GM19395 (cell line): Measurements from ENCODE around the gene CHRFAM7A.
A peak's percentile ranks its signal among the peaks of the same experiment; 100 is the strongest.
"Not testable (repeated sequence)": the region's sequence is repeated elsewhere in the genome, so short reads cannot be mapped to it uniquely, and the experiment has no call there.

Source experiments
- ATAC-seq: cut with Tn5 transposase; IDR thresholded peaks from one replicate; pipeline ENCODE4 v1.9.1; 2021; ENCODE audit warnings: mild to moderate bottlenecking, moderate library complexity; ENCODE audit not compliant: unreplicated experiment

Gene CHRFAM7A

GRCh38 chr15:30392766-30393663, at the start of gene CHRFAM7A:
CHRFAM7A (minus strand) TSS chr15:30393540; CDS start chr15:30383351, 10,189 bp downstream.
- ATAC-seq = not testable (repeated sequence)

GRCh38 chr15:30438348-30438747, 45.0 kb upstream of the CHRFAM7A start:
- not testable (repeated sequence) for ATAC-seq

GRCh38 chr15:30435878-30436277, 42.5 kb upstream of the CHRFAM7A start:
- ATAC-seq = not testable (repeated sequence)

- not testable (repeated sequence) for ATAC-seq
Measured at GRCh38 chr15:30420723-30421122, 27.4 kb upstream of the CHRFAM7A start.

GRCh38 chr15:30414160-30414559, 20.8 kb upstream of the CHRFAM7A start, which contains the start of gene GOLGA8R:
GOLGA8R (minus strand) TSS chr15:30414260; CDS start chr15:30414162, 98 bp downstream.
- ATAC-seq = not testable (repeated sequence)

- ATAC-seq = not testable (repeated sequence)
Measured at GRCh38 chr15:30407636-30408035, 14.3 kb upstream of the CHRFAM7A start.

GRCh38 chr15:30398988-30399387, 5.6 kb upstream of the CHRFAM7A start:
- ATAC-seq = not testable (repeated sequence)

GRCh38 chr15:30393664-30393991, 288 bp upstream of the CHRFAM7A start:
- ATAC-seq = not testable (repeated sequence)

- not testable (repeated sequence) for ATAC-seq
Measured at GRCh38 chr15:30386318-30386887, 6.9 kb downstream of the CHRFAM7A start.

- not testable (repeated sequence) for ATAC-seq
Measured at GRCh38 chr15:30377082-30377413, 16.3 kb downstream of the CHRFAM7A start.

GRCh38 chr15:30376375-30377081, 16.8 kb downstream of the CHRFAM7A start:
- not testable (repeated sequence) for ATAC-seq

- not testable (repeated sequence) for ATAC-seq
Measured at GRCh38 chr15:30375872-30376271, 17.5 kb downstream of the CHRFAM7A start.

GRCh38 chr15:30374862-30375261, 18.5 kb downstream of the CHRFAM7A start:
- ATAC-seq = not testable (repeated sequence)

GRCh38 chr15:30368271-30368670, 25.1 kb downstream of the CHRFAM7A start:
- ATAC-seq = not testable (repeated sequence)

GRCh38 chr15:30367246-30367645, 26.1 kb downstream of the CHRFAM7A start:
- ATAC-seq = not testable (repeated sequence)

GRCh38 chr15:30361404-30361803, 31.9 kb downstream of the CHRFAM7A start:
- ATAC-seq = not testable (repeated sequence)

GRCh38 chr15:30360990-30361389, 32.4 kb downstream of the CHRFAM7A start:
- not testable (repeated sequence) for ATAC-seq

GRCh38 chr15:30355043-30355442, 38.3 kb downstream of the CHRFAM7A start:
- not testable (repeated sequence) for ATAC-seq

GRCh38 chr15:30349803-30350202, 43.5 kb downstream of the CHRFAM7A start:
- ATAC-seq = not testable (repeated sequence)

- ATAC-seq = not testable (repeated sequence)
Measured at GRCh38 chr15:30336584-30336983, 56.8 kb downstream of the CHRFAM7A start.

GRCh38 chr15:30334152-30334551, 59.2 kb downstream of the CHRFAM7A start:
- ATAC-seq = peak; percentile 88
